Activated T-cell treated with anti-CD3 and anti-CD28 coated beads, Interleukin-2, amount 50 U/mL, for 1 hour (primary cell): Measurements from ENCODE around the gene RPS21.

Source experiments
- DNase-seq: peaks from one replicate; pipeline ENCODE4 v3.0.0-alpha.2; 2020

The RPS21 gene

DNA sequence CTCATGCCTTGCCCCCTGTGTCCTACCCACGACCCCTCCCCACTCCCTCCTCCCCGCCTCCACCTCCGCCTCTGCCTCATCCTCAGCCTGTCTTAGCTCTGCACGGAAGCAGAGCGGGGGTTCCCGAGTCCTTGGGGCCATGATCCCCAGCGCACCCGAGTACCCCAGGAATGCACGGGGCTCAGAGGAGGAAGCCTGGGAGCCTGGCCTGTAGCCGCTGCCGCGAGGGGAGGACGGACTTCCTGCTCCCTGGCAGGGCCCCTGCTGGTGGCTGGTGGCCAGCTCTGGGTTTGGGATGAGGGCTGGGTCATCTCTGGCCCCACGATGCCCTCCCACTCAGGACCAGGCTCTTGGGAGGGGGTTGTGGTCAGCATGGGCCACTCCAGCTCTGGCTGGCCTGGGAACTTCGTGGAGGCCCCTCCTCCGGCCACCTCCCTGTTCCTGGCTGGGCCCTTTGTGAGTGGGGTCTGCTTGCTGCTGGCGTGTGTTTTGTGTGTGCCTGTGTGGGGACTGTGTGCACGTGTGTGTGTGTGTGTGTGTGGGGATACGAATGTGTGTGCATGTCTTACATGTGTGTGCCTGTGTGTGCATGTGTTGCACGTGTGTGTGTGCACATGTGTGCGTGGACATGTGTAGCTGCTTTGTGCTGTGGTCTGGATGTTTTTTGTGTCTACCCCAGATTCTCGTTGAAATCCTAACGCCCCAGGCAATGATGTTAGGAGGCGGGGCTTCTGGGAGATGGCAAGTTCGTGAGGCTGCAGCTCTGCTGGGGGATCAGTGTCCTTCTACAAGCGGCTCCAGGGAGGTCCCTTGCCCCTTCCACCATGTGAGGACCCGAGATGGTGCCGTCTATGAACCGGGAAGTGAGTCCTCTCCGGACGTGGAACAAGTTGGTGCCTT is 41.7 kb downstream of the RPS21 start:
- no peak for DNase-seq

DNA sequence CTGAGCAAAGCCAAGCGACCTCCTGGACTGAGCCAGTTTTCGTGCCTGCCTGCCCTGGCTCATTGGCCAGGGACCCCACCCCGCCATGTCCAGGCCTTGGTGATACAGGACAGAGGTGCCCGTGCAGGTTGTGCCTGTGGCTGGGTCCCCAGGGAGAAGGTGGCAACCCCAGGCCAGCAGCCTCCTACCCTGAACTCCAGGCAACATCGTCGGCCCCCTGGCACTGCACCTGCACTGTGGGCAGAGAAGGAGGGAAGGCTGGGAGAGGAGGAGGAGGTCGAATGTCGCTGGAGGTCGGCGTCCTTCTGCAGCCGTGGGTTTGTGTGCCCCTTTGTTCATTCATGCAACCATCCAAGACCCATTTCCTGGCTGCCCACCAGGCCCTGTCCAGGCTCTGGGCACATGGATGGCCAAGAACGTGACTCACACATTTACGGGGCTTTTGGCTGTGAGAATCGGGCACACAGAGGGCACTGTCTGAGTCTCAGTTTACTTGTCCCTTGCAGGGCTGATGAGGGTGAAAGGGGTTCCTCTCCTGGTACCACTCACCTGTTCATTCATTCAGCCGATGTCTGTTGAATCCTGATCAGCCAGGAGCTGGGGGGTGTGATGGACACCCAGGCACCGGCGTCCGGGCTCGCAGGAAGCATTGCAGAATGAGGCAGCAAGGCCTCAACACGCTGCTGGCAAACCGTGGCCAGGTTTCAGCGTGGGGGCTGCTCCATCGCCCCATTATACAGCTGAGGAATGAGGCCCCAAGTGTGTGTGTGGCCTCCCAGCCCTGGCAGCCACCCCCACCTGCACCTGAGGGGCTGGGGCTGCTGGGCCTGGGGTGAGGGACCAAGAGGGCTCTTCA is 42.8 kb downstream of the RPS21 start:
- DNase-seq: no peak

DNA sequence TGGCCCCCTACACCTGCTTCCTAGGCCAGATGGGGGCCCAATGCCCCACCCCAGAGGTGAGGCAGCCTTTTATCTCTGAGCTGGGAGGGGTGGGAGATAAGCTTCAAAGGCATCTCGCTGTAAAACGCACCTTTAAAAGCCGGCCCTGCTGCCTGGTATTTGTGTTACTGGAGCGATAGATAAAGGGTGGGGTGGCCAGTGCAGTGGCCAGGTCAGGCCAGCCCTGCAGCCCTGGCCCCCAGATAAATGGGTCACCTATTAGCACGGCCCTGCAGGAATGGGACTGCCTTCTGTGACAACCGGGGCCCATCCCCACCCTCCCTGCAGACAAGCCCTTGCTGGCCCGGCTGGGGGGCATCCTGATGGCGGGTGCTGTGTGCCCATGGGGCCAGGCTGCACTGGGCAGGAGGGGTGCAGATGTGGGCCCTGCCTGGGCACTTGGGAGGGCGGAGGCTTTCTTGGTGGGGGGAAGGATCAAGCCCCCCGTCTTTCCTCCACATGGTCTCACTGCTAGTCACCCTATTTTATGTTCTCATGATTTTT is 43.5 kb downstream of the RPS21 start:
- DNase-seq: no peak

DNA sequence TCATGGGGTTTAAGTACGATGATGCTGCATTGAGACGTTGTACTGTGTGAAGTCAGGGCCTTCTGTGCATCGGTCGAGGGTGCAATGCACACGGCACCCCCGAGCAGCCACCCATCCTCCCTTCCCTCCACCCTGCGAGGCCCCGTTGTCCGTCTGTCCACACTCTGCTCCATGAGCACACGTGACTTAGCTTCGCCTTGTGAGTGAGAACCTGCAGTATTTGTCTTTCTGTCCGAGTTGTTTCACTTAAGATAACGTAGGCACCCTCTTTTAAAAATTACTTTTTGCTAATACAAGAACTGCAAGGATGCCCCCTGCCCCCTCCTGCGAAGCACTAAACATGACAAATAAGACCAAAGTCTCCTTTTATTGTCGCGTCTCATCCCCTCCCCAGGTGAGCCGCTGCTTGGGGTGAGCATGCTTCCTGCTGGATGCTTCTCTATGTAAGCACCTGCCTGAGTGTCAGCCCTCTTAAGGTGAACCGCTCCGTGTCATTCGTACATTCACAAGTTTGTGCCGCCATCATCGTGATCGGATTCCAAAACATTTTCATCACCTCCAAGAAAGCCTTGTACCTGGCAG is 44.1 kb downstream of the RPS21 start:
- no peak for DNase-seq

DNA sequence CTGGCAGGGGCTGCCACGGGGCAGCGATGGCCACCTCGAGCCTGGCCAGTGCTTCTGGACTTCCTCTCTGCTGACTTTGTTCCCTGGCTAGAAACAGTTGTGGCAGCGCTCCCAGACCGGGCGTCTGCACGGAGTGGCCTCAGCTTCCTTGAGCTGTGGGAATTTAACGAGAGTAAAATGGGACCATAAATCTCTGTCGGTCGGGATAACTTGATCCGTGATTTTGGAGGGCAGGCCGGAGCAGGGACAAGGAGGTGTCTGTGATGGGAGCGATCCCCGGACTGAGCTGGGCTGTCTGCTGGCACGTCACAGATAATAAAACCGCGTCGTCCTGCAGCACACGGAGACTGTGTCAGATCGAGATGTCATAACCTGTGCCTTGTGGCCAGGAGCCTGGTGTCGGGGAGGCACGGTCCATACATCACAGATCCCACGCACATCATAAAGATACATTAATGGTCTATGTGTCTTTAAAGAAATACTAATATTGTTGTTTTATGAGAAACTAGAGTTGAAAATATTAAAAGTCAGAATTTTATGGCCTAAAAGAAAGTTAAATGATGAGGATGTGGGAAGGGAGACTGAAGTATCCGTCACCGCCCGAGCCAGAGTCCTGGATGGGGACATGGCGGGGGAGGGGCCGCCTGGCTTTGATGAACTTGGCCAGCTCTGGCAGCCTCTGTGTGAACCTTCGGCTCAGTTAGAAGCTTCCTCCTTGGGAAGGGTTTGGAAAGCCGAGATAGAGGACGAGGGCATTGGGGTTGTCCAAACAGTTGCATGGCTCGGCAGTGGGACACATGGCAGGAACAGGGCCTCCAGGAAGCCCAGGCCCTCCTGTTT is 47.0 kb downstream of the RPS21 start:
- DNase-seq: no peak

DNA sequence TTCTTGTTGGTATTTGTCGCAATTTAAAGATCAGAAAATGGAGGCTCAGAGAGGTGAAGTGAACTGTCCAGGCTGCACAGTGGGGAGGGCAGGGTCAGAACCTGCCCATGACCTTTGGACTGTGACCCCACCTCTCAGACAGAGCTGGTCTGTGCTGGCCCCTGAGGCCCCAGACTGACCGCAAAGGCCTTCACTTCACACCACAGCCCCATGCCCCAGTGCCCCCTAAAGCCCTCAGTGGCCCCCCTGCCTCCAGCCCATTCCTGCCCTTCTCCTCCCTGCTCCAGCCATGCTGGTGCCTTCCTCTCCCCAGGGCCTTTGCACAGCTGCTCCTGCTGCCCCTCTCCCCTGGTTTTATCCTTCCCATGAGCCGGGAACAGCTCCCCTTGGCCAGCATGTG is 49.8 kb downstream of the RPS21 start:
- DNase-seq: no peak

DNA sequence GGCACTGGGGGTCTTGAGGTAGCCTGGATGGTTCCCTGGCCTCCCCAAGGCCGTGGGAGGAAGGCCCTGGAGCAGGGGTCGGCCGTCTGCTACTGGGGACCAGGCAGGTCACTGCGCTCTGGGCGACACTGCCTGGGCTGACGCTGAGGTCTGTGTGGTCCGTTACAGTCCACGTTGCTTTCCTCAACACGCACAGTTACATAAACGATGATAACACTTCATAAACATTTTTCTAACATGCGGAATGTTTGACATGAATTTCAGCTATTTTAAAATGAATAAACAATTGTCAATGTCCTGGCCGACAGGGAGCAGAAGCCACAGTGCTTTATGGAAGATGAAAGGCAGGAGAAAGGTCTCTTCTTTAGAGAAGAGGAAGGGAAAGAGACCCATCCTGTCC is 50.6 kb downstream of the RPS21 start:
- DNase-seq: no peak

DNA sequence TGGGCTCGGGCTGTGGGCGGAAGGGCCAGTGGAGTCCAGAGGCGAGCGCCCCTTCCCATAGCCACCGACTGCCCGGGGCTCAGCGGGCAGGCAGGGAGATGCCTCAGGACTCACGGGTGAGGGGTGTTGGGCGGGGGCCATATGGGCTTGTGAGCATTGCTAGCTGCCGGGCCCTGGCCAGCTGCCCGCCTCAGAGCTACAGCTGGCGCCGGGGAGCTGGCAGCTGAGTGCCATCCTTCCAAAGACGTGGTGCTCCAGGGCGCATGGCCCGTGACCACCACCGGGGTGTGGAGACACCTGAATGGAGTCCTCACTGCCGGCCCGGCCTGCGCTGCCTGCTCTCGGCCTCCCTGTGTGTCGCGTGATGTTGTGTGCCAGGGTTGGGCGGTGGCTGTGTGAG is 51.0 kb downstream of the RPS21 start:
- no peak for DNase-seq
